WERI-Rb-1 (cell line): Measurements from ENCODE around the gene UPF1.
A peak's percentile ranks its signal among the peaks of the same experiment; 100 is the strongest.

ENCODE experiments used
- DNase-seq: peaks from one replicate; pipeline ENCODE4 v3.0.0-alpha.2; 2020
- H3K27ac ChIP-seq: fragments of 250-450 bp; sonication (Bioruptor Pico); 2 replicates; pipeline ENCODE4 v1.5.1; 2020; ENCODE audit warnings: mild to moderate bottlenecking, moderate library complexity
- H3K27me3 ChIP-seq: fragments of 250-450 bp; sonication (Bioruptor Pico); 2 replicates; pipeline ENCODE4 v1.5.1; 2021; ENCODE audit warnings: mild to moderate bottlenecking, low read depth, moderate library complexity; ENCODE audit not compliant: insufficient read depth, severe bottlenecking
- H3K36me3 ChIP-seq: fragments of 250-450 bp; sonication (Bioruptor Pico); 2 replicates; pipeline ENCODE4 v1.5.1; 2020; ENCODE audit warnings: mild to moderate bottlenecking, moderate library complexity
- H3K4me3 ChIP-seq: 2 replicates; pipeline ENCODE4 v1.5.1; 2011; ENCODE audit warnings: low read depth, mild to moderate bottlenecking, control low read depth, low read length
- H3K9me3 ChIP-seq: fragments of 250-450 bp; sonication (Bioruptor Pico); 2 replicates; pipeline ENCODE4 v1.5.1; 2021; ENCODE audit warnings: mild to moderate bottlenecking, moderate library complexity; ENCODE audit not compliant: severe bottlenecking
- CTCF ChIP-seq: IDR thresholded peaks from 2 replicates; pipeline ENCODE4 v1.5.1; 2011; ENCODE audit warnings: low read depth, mild to moderate bottlenecking, control low read depth, inconsistent platforms, low read length

UPF1 gene

GRCh38 chr19:18893587-18894253 is 62.0 kb downstream of the UPF1 start:
- TF ChIP-seq CTCF = no peak
- DNase-seq = no peak
- Histone ChIP-seq H3K4me3 (no peak overlapping the region), H3K27ac (no peak overlapping the region), H3K9me3 (no peaks in the 10 kb centered on the region), H3K27me3 (no peaks in the 10 kb centered on the region), H3K36me3 (no peaks in the 10 kb centered on the region; the same call in none of the 2 replicates)

- no peak for DNase-seq
- no peaks in the 10 kb centered on the region for H3K27me3 ChIP-seq
- peak overlapping the region; percentile 61 for H3K4me3 ChIP-seq
- no peaks in the 10 kb centered on the region for H3K9me3 ChIP-seq
- TF ChIP-seq CTCF = no peak
- H3K27ac ChIP-seq = no peak overlapping the region
- peaks cover 7% of the 10 kb centered on the region for H3K36me3 ChIP-seq
Observed at GRCh38 chr19:18894254-18895037, 62.7 kb downstream of the UPF1 start.

- DNase-seq = peak; percentile 91
- Histone ChIP-seq H3K9me3 (no peaks in the 10 kb centered on the region), H3K4me3 (peak overlapping the region; percentile 61), H3K27me3 (no peaks in the 10 kb centered on the region), H3K27ac (peak overlapping the region; percentile 45), H3K36me3 (peaks cover 8% of the 10 kb centered on the region)
- TF ChIP-seq CTCF = peak; percentile 93
Observed at GRCh38 chr19:18895038-18895823, 63.5 kb downstream of the UPF1 start.

GRCh38 chr19:18895824-18896341 is 64.1 kb downstream of the UPF1 start, which contains the start of gene CERS1:
CERS1 (minus strand) TSS chr19:18896158; CDS start chr19:18896072, 86 bp downstream.
- Histone ChIP-seq H3K36me3 (peaks cover 11% of the 10 kb centered on the region), H3K9me3 (no peaks in the 10 kb centered on the region), H3K4me3 (peak within 1 kb of the TSS; percentile 61), H3K27ac (peak within 1 kb of the TSS; percentile 45), H3K27me3 (no peaks in the 10 kb centered on the region)
- TF ChIP-seq CTCF = no peak
- peak; percentile 33 for DNase-seq

- Histone ChIP-seq H3K27ac (no peak overlapping the region), H3K36me3 (peaks cover 17% of the 10 kb centered on the region), H3K9me3 (no peaks in the 10 kb centered on the region), H3K4me3 (no peak overlapping the region), H3K27me3 (no peaks in the 10 kb centered on the region)
- TF ChIP-seq CTCF = no peak
- no peak for DNase-seq
Observed at GRCh38 chr19:18896421-18896841, 64.7 kb downstream of the UPF1 start.
